ENCODE measurements around the gene FBN2. TPM values are rescaled to one million over a fixed set of nuclear protein-coding genes. Genes with fewer than 3 reads are reported as not detected.

The FBN2 gene
- total RNA-seq, 4 donors from 2014 or later, result 0.57 to 4.4 (median 1.6) TPM

DNA sequence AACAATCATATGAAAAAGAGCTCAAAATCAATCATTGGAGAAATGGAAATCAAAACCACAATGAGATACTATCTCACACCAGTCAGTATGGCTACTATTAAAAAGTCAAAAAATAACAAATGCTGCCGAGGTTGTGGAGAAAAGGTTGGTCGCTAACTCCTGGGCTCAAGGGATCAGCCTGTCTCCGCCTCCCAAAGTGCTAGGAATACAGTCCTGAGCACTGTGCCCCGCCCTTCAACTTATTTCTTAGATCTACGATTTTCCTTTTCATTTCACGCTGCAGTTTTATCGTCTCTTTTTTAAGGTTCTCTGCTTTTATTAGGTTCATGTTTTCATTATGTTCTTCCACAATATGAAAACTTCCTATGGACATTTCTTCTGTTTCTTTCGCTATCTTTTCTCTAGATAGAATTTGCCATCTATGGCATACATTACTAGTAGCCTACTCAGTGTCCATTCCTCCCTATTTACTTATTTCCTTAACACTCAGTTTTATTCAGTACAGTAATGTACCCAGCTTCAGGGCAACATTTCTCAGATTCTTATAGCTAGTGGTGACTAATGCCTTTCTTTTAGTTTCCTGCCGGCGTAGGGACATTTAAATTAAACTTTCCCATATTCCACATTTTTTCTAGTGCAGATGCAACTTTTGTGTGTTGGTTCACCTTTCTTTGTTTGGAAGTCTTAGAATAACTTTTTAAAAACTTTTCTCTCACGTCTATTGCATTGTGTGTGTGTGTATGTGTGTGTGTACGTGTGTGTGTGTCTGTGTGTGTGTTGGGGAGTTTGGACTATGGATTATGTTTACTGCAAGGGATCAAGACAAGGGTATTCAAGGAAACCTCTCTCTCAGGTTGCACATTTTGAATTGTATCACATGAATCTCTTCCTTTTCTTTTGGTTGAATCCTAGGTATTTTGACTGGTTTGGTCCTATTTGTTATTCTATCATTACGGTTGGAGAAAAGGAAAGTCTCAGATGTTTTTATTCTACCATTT, 21.6 kb upstream of the FBN2 start:
- WGBS, 2 donors, result 77 to 82% methylated on average over 13 of the region's 13 CpGs
- Histone ChIP-seq H3K9me3 (no peaks in the 10 kb centered on the region), H3K36me3 (no peaks in the 10 kb centered on the region), H3K4me1 (no peaks in the 10 kb centered on the region), H3K4me3 (no peak overlapping the region), H3K27ac (no peak overlapping the region), H3K27me3 (no peaks in the 10 kb centered on the region)
- no peak for TF ChIP-seq POLR2A (IDR thresholded peaks at IDR 0.05)
- TF ChIP-seq, protein P1, sequence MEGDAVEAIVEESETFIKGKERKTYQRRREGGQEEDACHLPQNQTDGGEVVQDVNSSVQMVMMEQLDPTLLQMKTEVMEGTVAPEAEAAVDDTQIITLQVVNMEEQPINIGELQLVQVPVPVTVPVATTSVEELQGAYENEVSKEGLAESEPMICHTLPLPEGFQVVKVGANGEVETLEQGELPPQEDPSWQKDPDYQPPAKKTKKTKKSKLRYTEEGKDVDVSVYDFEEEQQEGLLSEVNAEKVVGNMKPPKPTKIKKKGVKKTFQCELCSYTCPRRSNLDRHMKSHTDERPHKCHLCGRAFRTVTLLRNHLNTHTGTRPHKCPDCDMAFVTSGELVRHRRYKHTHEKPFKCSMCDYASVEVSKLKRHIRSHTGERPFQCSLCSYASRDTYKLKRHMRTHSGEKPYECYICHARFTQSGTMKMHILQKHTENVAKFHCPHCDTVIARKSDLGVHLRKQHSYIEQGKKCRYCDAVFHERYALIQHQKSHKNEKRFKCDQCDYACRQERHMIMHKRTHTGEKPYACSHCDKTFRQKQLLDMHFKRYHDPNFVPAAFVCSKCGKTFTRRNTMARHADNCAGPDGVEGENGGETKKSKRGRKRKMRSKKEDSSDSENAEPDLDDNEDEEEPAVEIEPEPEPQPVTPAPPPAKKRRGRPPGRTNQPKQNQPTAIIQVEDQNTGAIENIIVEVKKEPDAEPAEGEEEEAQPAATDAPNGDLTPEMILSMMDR (IDR thresholded peaks at IDR 0.05), result no peak
- no peak for DNase-seq
- intact Hi-C loops (cut with DNase I), result no loop called here

DNA sequence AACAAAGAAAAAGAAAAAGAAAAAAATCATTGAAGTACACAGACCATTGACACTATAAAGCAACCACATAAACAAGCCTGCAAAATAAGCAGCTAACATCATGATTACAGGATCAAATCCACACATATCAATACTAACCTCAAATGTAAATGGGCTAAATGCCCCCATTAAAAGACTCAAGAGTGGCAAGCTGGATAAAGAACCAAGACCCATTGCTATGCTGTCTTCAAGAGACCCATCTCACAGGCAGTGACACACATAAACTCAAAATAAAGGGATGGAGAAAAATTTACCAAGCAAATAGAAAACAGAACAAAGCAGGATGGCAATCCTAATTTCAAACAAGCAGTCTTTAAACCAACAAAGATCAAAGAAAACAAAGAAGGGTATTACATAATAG, 15.7 kb upstream of the FBN2 start:
- no peaks in the 10 kb centered on the region for H3K36me3 ChIP-seq
- TF ChIP-seq POLR2A (IDR thresholded peaks at IDR 0.05), result no peak
- TF ChIP-seq, protein P1 (IDR thresholded peaks at IDR 0.05), result no peak
- H3K27ac ChIP-seq, result no peak overlapping the region
- H3K4me1 ChIP-seq, result no peaks in the 10 kb centered on the region
- peaks cover 0 to 8% (median 0%) of the 10 kb centered on the region in 4 donors for H3K27me3 ChIP-seq
- intact Hi-C loops (cut with DNase I), result no loop called here
- H3K9me3 ChIP-seq, result peaks cover 0 to 22% (median 3%) of the 10 kb centered on the region in 3 donors
- no peak for DNase-seq
- no peak overlapping the region for H3K4me3 ChIP-seq

DNA sequence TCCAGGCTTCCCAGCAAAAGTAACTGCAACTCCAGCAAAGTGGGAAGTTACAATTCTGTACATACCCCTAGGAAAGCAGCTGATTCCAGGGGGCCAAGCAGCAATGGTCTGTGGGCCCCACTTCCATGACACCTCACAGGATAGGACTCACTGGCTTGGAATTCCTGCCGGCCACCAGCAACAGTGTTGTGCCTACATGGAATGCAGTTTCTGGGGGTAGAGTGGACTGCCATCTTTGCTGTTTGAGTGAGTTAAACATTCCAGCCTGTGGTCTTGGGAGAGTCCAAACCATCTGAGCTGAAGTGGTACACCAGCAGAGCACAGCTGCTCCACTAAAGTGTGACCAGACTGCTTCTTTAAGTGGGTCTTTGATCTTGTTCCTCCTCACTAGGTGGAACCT, 13.4 kb upstream of the FBN2 start:
- intact Hi-C loops (cut with DNase I), result no loop called here
- 80 to 83% methylated on average over 1 of the region's 1 CpG for WGBS, 2 donors
- no peak for TF ChIP-seq POLR2A (IDR thresholded peaks at IDR 0.05)
- TF ChIP-seq, protein P1 (IDR thresholded peaks at IDR 0.05), result no peak

DNA sequence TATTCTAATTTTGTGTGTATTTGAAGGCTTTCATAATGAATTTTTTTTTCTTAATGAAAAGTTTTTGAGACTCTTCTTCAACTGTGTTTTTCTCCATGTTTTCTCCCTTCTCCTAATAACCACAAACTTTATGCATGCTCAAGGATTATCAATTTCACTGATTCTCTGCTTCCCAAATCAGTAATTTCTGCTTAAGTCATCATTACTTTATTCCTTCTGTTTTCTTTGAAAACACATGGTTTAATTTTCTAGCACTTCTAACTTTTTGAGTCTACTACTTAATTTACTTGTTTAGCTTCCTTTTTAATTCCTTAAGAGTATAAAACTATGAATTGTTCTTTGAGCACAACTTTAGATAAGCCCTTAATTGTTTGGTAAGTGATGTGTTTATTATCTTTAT, 11.5 kb upstream of the FBN2 start:
- intact Hi-C loops (cut with DNase I), result no loop called here
- Histone ChIP-seq H3K9me3 (peaks cover 0 to 22% (median 3%) of the 10 kb centered on the region in 3 donors), H3K27me3 (peaks cover 0 to 8% (median 0%) of the 10 kb centered on the region in 4 donors), H3K36me3 (no peaks in the 10 kb centered on the region), H3K4me1 (no peaks in the 10 kb centered on the region), H3K27ac (no peak overlapping the region), H3K4me3 (no peak overlapping the region)
- TF ChIP-seq, protein P1 (IDR thresholded peaks at IDR 0.05), result no peak
- no peak for TF ChIP-seq POLR2A (IDR thresholded peaks at IDR 0.05)
- DNase-seq, result no peak

More for the DNA sequence above, 13.4 kb upstream of the FBN2 start:
- no peaks in the 10 kb centered on the region for H3K36me3 ChIP-seq
- no peak for DNase-seq
- no peak overlapping the region for H3K27ac ChIP-seq
- no peaks in the 10 kb centered on the region for H3K4me1 ChIP-seq
- peaks cover 0 to 22% (median 3%) of the 10 kb centered on the region in 3 donors for H3K9me3 ChIP-seq
- H3K27me3 ChIP-seq, result peaks cover 0 to 8% (median 0%) of the 10 kb centered on the region in 4 donors
- H3K4me3 ChIP-seq, result no peak overlapping the region

DNA sequence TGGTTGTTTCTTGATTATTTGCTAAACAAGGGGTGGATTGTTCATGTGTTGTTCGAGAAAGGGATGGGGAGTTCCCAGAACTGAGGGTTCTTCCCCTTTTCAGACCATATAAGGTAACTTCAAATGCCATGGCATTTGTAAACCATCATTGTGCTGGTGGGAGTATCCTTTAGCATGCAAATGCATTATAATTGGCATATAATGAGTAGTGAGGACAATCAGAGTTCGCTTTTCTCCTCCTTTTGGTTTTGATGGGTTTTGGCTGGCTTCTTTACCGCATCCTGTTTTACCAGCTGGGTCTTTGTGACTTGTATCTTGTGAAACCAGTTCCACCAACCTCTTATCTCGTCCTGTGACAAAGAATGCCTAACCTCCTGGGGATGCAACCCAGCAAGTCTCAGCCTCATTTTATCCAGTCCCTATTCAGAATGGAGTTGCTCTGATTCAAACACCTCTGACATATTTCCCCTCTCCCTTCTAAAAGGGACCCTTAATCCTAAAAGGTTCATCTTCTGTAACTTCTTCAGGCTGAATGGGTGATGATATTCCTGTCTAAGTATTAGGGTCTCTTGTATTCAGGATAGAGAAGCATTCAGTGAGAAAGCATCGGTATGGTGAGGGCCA, 8.7 kb upstream of the FBN2 start:
- WGBS, 2 donors, result 56 to 59% methylated on average over 5 of the region's 5 CpGs
- no peak for DNase-seq
- H3K4me1 ChIP-seq, result no peaks in the 10 kb centered on the region
- H3K36me3 ChIP-seq, result no peaks in the 10 kb centered on the region
- H3K27ac ChIP-seq, result no peak overlapping the region
- no peak for TF ChIP-seq POLR2A (IDR thresholded peaks at IDR 0.05)
- TF ChIP-seq, protein P1 (IDR thresholded peaks at IDR 0.05), result no peak
- no peaks in the 10 kb centered on the region for H3K9me3 ChIP-seq
- intact Hi-C loops (cut with DNase I), result no loop called here
- no peak overlapping the region for H3K4me3 ChIP-seq
- peaks cover 0 to 8% (median 0%) of the 10 kb centered on the region in 4 donors for H3K27me3 ChIP-seq
